T-helper 1 cell (primary cell): Measurements from ENCODE around the gene HAAO.

Experiments used
- DNase-seq, 5 donors: peaks; one replicate each; pipeline ENCODE4 v3.0.0-alpha.2; 2012 to 2020

The HAAO gene

GRCh38 chr2:42767080-42767898, 25.1 kb downstream of the HAAO start:
- DNase-seq = no peak

GRCh38 chr2:42765686-42766085, 26.7 kb downstream of the HAAO start:
- no peak for DNase-seq

GRCh38 chr2:42764901-42765300, 27.5 kb downstream of the HAAO start:
- DNase-seq = no peak

- no peak for DNase-seq
Observed at GRCh38 chr2:42764096-42764495, 28.3 kb downstream of the HAAO start, which contains the start of gene OXER1. Gene OXER1 (minus strand): TSS chr2:42764135. CDS start chr2:42764062, 73 bp downstream.

- DNase-seq = no peak
Observed at GRCh38 chr2:42762823-42763804, 29.3 kb downstream of the HAAO start.

GRCh38 chr2:42762155-42762554, 30.2 kb downstream of the HAAO start:
- DNase-seq = no peak

GRCh38 chr2:42761554-42761953, 30.8 kb downstream of the HAAO start:
- DNase-seq = no peak

- no peak for DNase-seq
Observed at GRCh38 chr2:42758751-42759150, 33.6 kb downstream of the HAAO start.

GRCh38 chr2:42757981-42758740, 34.2 kb downstream of the HAAO start:
- no peak for DNase-seq

GRCh38 chr2:42756966-42757513, 35.3 kb downstream of the HAAO start:
- no peak for DNase-seq

- no peak for DNase-seq
Observed at GRCh38 chr2:42756150-42756775, 36.1 kb downstream of the HAAO start.

- DNase-seq = no peak
Observed at GRCh38 chr2:42755191-42755880, 37.0 kb downstream of the HAAO start.

- DNase-seq = no peak
Observed at GRCh38 chr2:42754776-42755140, 37.6 kb downstream of the HAAO start.

- DNase-seq = no peak
Observed at GRCh38 chr2:42754021-42754775, 38.2 kb downstream of the HAAO start.

GRCh38 chr2:42752816-42753813, 39.3 kb downstream of the HAAO start:
- DNase-seq = no peak

- DNase-seq = no peak
Observed at GRCh38 chr2:42752314-42752713, 40.1 kb downstream of the HAAO start.

GRCh38 chr2:42748840-42749239, 43.5 kb downstream of the HAAO start:
- DNase-seq = no peak

GRCh38 chr2:42747422-42747821, 45.0 kb downstream of the HAAO start:
- no peak for DNase-seq

- DNase-seq = no peak
Observed at GRCh38 chr2:42744545-42745082, 47.8 kb downstream of the HAAO start.
